DOHH2 (cell line): Measurements from ENCODE around the gene C11orf71.
A peak's percentile ranks its signal among the peaks of the same experiment; 100 is the strongest.

Source experiments
- H3F3A ChIP-seq: fragments of 200-600 bp; sonication (generic), shearing (Covaris generic); 2 replicates; pipeline ENCODE4 v1.6.0; 2016; ENCODE audit warnings: antibody characterized with exemption, mild to moderate bottlenecking; ENCODE audit not compliant: control insufficient read depth, insufficient read depth
- H3K27ac ChIP-seq: fragments of 200-600 bp; sonication (generic); 2 replicates; pipeline ENCODE4 v1.5.1; 2014; ENCODE audit warnings: low read depth, mild to moderate bottlenecking, low read length, moderate library complexity
- H3K27me3 ChIP-seq: fragments of 200-600 bp; sonication (generic); 2 replicates; pipeline ENCODE4 v1.6.1; 2014; ENCODE audit warnings: mild to moderate bottlenecking, low read length, mixed read lengths; ENCODE audit not compliant: control insufficient read depth
- H3K36me3 ChIP-seq: fragments of 200-600 bp; sonication (generic); 2 replicates; pipeline ENCODE4 v1.6.1; 2014; ENCODE audit warnings: mild to moderate bottlenecking, low read length, moderate library complexity, mixed read lengths; ENCODE audit not compliant: control insufficient read depth
- H3K4me1 ChIP-seq: fragments of 200-600 bp; sonication (generic); 2 replicates; pipeline ENCODE4 v1.6.1; 2014; ENCODE audit warnings: mild to moderate bottlenecking, low read length, mixed read lengths; ENCODE audit not compliant: control insufficient read depth
- H3K4me2 ChIP-seq: fragments of 200-600 bp; sonication (generic); 2 replicates; pipeline ENCODE4 v1.6.0; 2014; ENCODE audit warnings: mild to moderate bottlenecking, low read length, moderate library complexity
- H3K4me3 ChIP-seq: fragments of 200-600 bp; sonication (generic); 2 replicates; pipeline ENCODE4 v1.5.1; 2014; ENCODE audit warnings: mild to moderate bottlenecking, low read length, mixed read lengths
- H3K79me2 ChIP-seq: fragments of 200-600 bp; sonication (generic); 2 replicates; pipeline ENCODE4 v1.6.1; 2014; ENCODE audit warnings: mild to moderate bottlenecking, low read length, mixed read lengths; ENCODE audit not compliant: control insufficient read depth
- H3K9me2 ChIP-seq: fragments of 200-600 bp; sonication (generic); replicated peaks from 2 replicates; pipeline ENCODE4 v1.6.1; 2014; ENCODE audit warnings: mild to moderate bottlenecking, low read length, mixed read lengths; ENCODE audit not compliant: control insufficient read depth
- H3K9me3 ChIP-seq: fragments of 200-600 bp; sonication (generic); 2 replicates; pipeline ENCODE4 v1.6.1; 2014; ENCODE audit warnings: antibody characterized with exemption, low read length, mixed read lengths; ENCODE audit not compliant: control insufficient read depth, insufficient read depth
- H4K20me1 ChIP-seq: fragments of 200-600 bp; sonication (generic); 2 replicates; pipeline ENCODE4 v1.6.0; 2014; ENCODE audit warnings: low read depth, mild to moderate bottlenecking, antibody characterized with exemption, low read length, moderate library complexity; ENCODE audit not compliant: control insufficient read depth, insufficient read depth
- CTCF ChIP-seq: fragments of 200-600 bp; sonication (generic); IDR thresholded peaks from one replicate; pipeline ENCODE4 v1.5.1; 2014; ENCODE audit warnings: antibody characterized with exemption, mild to moderate bottlenecking, low read depth, low read length; ENCODE audit not compliant: poor library complexity, severe bottlenecking
- EZH2phosphoT487 ChIP-seq: fragments of 200-600 bp; sonication (generic); IDR thresholded peaks from 2 replicates; pipeline ENCODE4 v1.6.1; 2017; ENCODE audit warnings: borderline replicate concordance, mild to moderate bottlenecking, antibody characterized with exemption, low read length, moderate library complexity, mixed read lengths

Gene C11orf71, protein sequence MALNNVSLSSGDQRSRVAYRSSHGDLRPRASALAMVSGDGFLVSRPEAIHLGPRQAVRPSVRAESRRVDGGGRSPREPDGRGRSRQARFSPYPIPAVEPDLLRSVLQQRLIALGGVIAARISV

DNA sequence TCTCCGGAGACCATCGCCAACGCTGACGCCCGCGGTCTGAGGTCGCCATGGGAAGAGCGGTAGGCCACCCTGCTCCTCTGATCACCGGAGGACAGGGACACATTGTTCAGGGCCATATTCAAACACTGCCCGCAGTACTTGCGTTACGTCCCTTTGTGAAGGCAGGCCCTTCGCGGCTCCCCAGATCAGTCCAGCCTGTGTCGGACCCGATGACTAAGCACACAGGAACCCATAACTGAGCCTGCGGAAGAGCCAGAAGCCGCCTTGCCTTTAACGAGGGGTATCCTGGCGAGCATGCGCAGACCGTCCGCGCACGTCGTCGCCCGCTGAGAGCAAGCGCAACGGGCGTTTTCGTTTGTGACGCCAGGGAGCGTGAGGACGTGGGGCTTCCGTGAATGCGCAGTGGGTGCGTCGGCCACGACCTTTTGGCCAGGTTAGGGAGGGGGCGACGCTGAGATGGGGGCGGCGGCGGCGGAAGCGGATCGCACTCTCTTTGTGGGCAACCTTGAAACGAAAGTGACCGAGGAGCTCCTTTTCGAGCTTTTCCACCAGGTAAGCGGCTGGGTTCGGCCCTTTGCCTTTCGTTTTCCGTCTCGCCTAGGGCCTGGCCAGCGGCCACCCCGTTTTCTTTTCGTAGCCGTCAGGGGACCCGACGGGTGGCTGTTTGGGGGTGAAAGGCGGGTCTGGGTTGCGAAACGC lies at the start of gene C11orf71, which contains the start of gene RBM7:
C11orf71 (minus strand) TSS at position 296 of the 699 bp plus-strand sequence; CDS start at position 116, 180 bp downstream.
RBM7 (plus strand) TSS at position 451 of the 699 bp plus-strand sequence; CDS start at position 457, 6 bp downstream.
- Histone ChIP-seq H3K27me3 (no peaks in the 10 kb centered on the region), H3K4me2 (peak within 1 kb of the TSS; percentile 93), H3K36me3 (peaks cover 49% of the 10 kb centered on the region), H3K9me2 (no peaks in the 10 kb centered on the region), H4K20me1 (no peaks in the 10 kb centered on the region), H3K4me1 (peaks cover 28% of the 10 kb centered on the region), H3K79me2 (peaks cover 67% of the 10 kb centered on the region), H3K4me3 (peak within 1 kb of the TSS; percentile 96), H3K9me3 (no peaks in the 10 kb centered on the region), H3K27ac (peak within 1 kb of the TSS; percentile 65), H3F3A (peaks cover 7% of the 10 kb centered on the region; the same call in 1 of the 2 replicates)
- TF ChIP-seq CTCF = peak; percentile 48
- no peak for TF ChIP-seq EZH2phosphoT487

- H3K9me3 ChIP-seq = no peaks in the 10 kb centered on the region
- H3K79me2 ChIP-seq = no peaks in the 10 kb centered on the region
- no peak overlapping the region for H3K4me2 ChIP-seq
- no peak overlapping the region for H3K4me3 ChIP-seq
- H4K20me1 ChIP-seq = no peaks in the 10 kb centered on the region
- no peaks in the 10 kb centered on the region for H3K27me3 ChIP-seq
- no peaks in the 10 kb centered on the region for H3K4me1 ChIP-seq
- TF ChIP-seq EZH2phosphoT487 (no peak), CTCF (no peak)
- no peaks in the 10 kb centered on the region for H3K9me2 ChIP-seq
- H3K36me3 ChIP-seq = peaks cover 62% of the 10 kb centered on the region
- H3K27ac ChIP-seq = no peak overlapping the region
- no peaks in the 10 kb centered on the region for H3F3A ChIP-seq
These were observed 49.5 kb upstream of the C11orf71 start for GRCh38 chr11:114449845-114450244.

- no peaks in the 10 kb centered on the region for H4K20me1 ChIP-seq
- H3K79me2 ChIP-seq = peaks cover 7% of the 10 kb centered on the region
- H3K27me3 ChIP-seq = no peaks in the 10 kb centered on the region
- no peak for TF ChIP-seq EZH2phosphoT487
- no peak for TF ChIP-seq CTCF
- no peaks in the 10 kb centered on the region for H3K4me1 ChIP-seq
- no peaks in the 10 kb centered on the region for H3K9me2 ChIP-seq
- H3K4me2 ChIP-seq = no peak overlapping the region
- no peaks in the 10 kb centered on the region for H3F3A ChIP-seq
- no peak overlapping the region for H3K4me3 ChIP-seq
- peaks cover 68% of the 10 kb centered on the region for H3K36me3 ChIP-seq
- no peaks in the 10 kb centered on the region for H3K9me3 ChIP-seq
- no peak overlapping the region for H3K27ac ChIP-seq
These were observed 48.6 kb upstream of the C11orf71 start for GRCh38 chr11:114448749-114449482.
